ENCODE measurements around the gene CCHCR1. TPM values are rescaled to one million over a fixed set of nuclear protein-coding genes. Genes with fewer than 3 reads are reported as not detected.

CCHCR1 gene
- total RNA-seq, 1 experiment from 2014 or later = 45.5 TPM

DNA sequence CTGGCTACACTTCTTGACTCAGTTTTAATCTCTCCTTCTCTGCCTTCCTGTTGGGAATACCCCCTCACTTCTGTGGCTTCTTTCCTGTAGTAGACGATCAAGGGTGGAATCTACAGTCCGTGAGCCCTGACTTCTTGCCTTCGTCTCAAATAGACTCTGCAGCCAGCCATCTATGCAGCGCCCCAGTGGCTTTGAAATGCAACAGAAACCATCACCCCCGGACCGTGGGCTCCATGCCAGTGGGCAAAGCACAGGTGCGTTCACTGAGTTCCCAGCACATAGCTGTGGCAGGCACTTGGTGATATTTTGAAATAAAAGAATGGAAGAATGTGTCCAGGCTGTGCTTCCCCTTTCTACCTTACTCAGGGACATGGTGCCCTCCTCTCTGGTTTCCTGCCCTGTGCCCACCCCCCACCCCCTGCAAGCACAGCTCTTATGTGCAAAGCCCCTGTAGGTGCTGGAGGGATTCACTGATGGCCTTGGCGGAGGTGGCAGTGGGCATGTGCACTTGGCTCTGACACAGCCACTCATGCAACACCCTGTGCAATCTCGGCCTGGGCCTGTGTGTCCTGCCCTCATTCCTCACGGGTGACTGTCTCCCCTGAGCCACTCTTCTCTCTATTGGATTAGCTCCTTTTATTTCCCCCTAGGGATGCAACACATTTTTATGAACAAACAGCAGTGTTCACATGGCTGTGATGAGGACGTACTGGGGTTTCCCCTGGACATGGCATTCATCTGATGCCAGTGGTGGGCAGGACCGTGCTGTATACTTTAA is 31.8 kb downstream of the CCHCR1 start:
- Histone ChIP-seq H4K91ac (ENCODE audit: insufficient read length, low read depth, low read length) (no peak overlapping the region), H3K4me2 (ENCODE audit: insufficient read depth, insufficient read length, low read length) (no peak overlapping the region), H2BK15ac (ENCODE audit: low read depth, low read length) (no peak overlapping the region), H3K9ac (ENCODE audit: extremely low read depth, insufficient read length, low read length) (no peak overlapping the region), H3K4ac (ENCODE audit: low read depth, low read length) (no peak overlapping the region), H3K9me3 (ENCODE audit: control insufficient read depth, low read depth, low read length) (no peaks in the 10 kb centered on the region), H2AFZ (ENCODE audit: low read length) (no peak overlapping the region), H3K79me1 (ENCODE audit: insufficient read depth, low read depth, low read length, poor library complexity, severe bottlenecking) (no peaks in the 10 kb centered on the region), H2BK120ac (ENCODE audit: low read depth, low read length, poor library complexity, severe bottlenecking) (no peak overlapping the region), H3K23me2 (ENCODE audit: insufficient read length, low read depth, low read length, poor library complexity, severe bottlenecking) (no peaks in the 10 kb centered on the region), H3T11ph (ENCODE audit: low read length) (no peak overlapping the region), H3K27me3 (ENCODE audit: insufficient read depth, low read length) (no peaks in the 10 kb centered on the region), H3K56ac (ENCODE audit: insufficient read length, low read depth, low read length) (no peak overlapping the region), H4K8ac (replicated peaks; ENCODE audit: insufficient read length, low read depth, low read length) (no peak overlapping the region), H3K23ac (ENCODE audit: insufficient read length, low read depth, low read length) (no peak overlapping the region), H3K18ac (ENCODE audit: insufficient read length, low read depth, low read length) (no peak overlapping the region), H2BK20ac (ENCODE audit: low read depth, low read length, poor library complexity, severe bottlenecking) (no peak overlapping the region), H4K20me1 (ENCODE audit: control insufficient read depth, insufficient read depth, insufficient read length) (no peaks in the 10 kb centered on the region), H3K79me2 (ENCODE audit: insufficient read depth, low read length) (no peaks in the 10 kb centered on the region), H3K27ac (ENCODE audit: insufficient read length, low read depth, low read length) (no peak overlapping the region), H3K4me1 (ENCODE audit: insufficient read depth, low read length) (no peaks in the 10 kb centered on the region), H2BK12ac (ENCODE audit: insufficient read length, low read depth, low read length) (no peak overlapping the region), H3K14ac (ENCODE audit: insufficient read depth, low read length) (no peak overlapping the region), H2AK5ac (ENCODE audit: insufficient read length, low read length) (no peak overlapping the region), H2BK5ac (ENCODE audit: insufficient read length, low read length) (no peak overlapping the region), H4K5ac (ENCODE audit: insufficient read length, low read depth, low read length) (no peak overlapping the region)
- TF ChIP-seq, protein P1, sequence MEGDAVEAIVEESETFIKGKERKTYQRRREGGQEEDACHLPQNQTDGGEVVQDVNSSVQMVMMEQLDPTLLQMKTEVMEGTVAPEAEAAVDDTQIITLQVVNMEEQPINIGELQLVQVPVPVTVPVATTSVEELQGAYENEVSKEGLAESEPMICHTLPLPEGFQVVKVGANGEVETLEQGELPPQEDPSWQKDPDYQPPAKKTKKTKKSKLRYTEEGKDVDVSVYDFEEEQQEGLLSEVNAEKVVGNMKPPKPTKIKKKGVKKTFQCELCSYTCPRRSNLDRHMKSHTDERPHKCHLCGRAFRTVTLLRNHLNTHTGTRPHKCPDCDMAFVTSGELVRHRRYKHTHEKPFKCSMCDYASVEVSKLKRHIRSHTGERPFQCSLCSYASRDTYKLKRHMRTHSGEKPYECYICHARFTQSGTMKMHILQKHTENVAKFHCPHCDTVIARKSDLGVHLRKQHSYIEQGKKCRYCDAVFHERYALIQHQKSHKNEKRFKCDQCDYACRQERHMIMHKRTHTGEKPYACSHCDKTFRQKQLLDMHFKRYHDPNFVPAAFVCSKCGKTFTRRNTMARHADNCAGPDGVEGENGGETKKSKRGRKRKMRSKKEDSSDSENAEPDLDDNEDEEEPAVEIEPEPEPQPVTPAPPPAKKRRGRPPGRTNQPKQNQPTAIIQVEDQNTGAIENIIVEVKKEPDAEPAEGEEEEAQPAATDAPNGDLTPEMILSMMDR (conservative IDR thresholded peaks at IDR 0.05) = no peak
- peaks cover 13% of the 10 kb centered on the region for H3K27me3 Mint-ChIP-seq (ENCODE audit: low read depth)
- peaks cover 36 to 42% of the 10 kb centered on the region in 2 experiments for H3K4me1 Mint-ChIP-seq
- no peak overlapping the region for H3K27ac Mint-ChIP-seq
- no peaks in the 10 kb centered on the region; a peak in 1 of 5 replicates for H3K9me3 Mint-ChIP-seq
- no peaks in the 10 kb centered on the region for H3K36me3 Mint-ChIP-seq (ENCODE audit: insufficient read depth in 1 of 3, low read depth in 3 of 3)
- no CpG with 5 or more reads among the region's 12 CpGs for WGBS (ENCODE audit: extremely low coverage, insufficient read length, low lambda C conversion rate)
- no peak for DNase-seq
- no peak overlapping the region for H3K4me3 Mint-ChIP-seq
